Gastroesophageal sphincter (tissue), 2 donors: Measurements from ENCODE around the gene RPL27.

ENCODE experiments used
- EP300 ChIP-seq: sonication (generic); formaldehyde crosslinking; IDR thresholded peaks from one replicate; pipeline ENCODE4 v1.6.1; 2017; ENCODE audit warnings: antibody characterized with exemption, mild to moderate bottlenecking
- POLR2AphosphoS5 ChIP-seq: sonication (generic); formaldehyde crosslinking; IDR thresholded peaks from one replicate; pipeline ENCODE4 v1.6.1; 2017; ENCODE audit warnings: antibody characterized with exemption

DNA sequence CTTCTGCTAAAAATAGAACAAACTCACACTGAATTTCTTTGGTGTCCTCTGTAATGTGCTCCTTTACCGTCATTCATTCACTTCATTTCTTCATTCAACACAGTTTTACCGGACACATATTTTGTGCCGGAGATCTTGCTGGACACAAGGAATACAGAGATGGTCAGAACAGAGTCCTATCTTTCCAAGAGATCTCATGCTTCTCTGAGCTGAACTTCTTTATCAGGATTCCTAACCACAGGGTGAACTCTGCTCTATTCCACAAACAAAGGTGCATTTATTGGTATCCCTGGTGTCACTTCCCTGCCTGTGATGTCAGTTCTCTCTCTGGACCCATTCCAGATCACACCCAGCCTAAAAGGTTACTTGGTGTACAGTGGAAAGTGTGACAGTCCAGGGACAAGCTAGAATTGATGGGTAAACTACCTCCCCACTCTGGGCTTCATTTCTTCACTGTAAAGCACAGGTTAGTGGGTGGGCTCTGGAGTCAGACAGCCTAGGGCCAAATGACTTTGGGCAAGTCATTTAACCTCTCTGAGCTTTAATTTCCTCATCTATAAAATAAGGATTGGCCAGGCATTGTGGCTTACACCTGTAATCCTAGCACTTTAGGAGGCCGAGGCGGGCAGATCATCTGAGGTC lies 12.6 kb downstream of the RPL27 start:
- TF ChIP-seq EP300 = no peak
- no peak for TF ChIP-seq POLR2AphosphoS5
